Activated T-cell treated with anti-CD3 and anti-CD28 coated beads for 1 hour (primary cell): ENCODE data around the gene CDH13.

ENCODE experiments used
- DNase-seq: peaks from one replicate; pipeline ENCODE4 v3.0.0-alpha.2; 2020; ENCODE audit warnings: low read depth

CDH13 gene

DNA sequence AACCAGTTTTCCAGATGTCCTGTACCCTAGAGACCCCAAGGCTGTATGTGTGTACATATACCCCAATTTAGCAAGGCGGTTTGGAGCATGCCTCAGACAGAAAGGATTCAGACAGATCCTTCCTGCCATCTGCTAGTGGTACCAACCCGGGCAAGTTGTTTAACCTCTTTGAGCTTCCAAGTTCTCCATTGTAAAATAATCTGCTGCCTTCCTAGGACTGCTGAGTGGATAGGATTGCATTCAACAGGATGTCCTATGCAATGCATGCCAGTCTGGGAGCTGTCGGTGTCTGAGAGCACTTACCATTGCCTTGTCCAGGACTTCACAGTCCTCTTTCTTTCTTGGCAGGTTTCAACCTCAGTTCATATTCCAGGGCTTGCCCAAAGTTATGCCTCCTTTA lies 1.9 kb downstream of the CDH13 start:
- no peak for DNase-seq

DNA sequence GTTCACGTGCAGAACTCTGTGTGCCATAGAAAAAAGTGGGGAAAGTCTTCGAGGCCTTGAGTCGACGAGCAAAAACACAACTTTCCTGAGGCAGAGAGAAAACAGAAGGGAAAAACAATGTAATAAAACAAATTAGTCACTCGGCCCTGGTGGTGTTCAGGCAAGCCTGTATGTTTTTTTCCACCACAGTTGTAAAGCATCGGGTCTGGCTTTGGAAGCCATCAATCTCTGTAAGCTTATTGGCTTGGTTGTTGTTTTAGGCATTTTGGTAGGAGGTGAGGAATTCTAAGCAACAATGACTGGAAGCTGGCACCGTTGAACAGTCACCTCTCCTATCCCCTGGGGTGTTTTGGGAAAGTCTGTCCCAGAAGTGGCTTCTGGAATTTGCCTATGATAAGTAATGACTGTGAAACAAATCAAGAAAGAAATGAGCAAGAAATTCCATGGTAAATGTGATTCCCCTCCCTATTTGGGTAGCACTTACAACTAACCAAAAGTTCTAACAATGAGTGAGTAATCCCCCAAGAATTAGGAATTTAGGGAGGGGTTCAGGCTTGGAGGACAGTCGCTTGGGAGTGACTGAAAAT lies 2.8 kb downstream of the CDH13 start:
- DNase-seq: no peak

DNA sequence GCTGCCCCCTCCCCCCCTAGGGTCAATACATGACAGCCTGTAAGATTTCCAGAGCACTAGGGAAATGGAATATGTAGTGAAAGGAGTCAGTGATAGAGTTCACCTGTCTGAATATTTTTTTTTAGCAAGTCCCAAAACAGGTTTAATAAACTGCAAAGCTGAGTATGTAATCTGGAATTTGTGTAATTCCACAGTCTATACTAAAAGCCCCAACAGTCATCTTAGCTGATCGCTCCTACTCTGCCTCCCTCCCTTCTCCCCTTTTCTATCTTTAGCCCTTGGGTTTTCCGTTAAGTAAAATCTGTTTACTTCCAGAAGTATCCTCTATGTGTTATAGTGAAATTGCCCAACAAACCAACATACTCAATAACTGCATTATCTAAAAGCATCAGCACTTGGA lies 3.5 kb downstream of the CDH13 start:
- no peak for DNase-seq

DNA sequence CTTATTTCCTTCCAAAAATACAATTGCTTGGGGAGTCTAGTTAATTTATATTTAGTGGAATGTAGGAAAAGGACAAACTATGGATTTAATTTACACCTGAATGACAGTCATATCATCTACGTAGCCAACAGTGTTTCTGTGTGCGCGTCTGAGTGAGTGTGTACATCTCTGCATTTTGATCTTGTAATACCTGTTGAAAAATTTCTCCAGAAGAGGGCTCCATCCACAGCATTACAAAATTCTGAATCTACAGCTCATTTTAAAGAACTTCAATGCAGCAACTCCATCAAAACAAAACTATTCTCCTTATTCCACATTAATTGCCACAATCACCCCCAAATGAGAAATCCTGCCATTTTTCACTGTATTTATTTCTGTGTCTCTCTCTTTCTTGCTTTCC lies 3.9 kb downstream of the CDH13 start:
- DNase-seq: no peak

DNA sequence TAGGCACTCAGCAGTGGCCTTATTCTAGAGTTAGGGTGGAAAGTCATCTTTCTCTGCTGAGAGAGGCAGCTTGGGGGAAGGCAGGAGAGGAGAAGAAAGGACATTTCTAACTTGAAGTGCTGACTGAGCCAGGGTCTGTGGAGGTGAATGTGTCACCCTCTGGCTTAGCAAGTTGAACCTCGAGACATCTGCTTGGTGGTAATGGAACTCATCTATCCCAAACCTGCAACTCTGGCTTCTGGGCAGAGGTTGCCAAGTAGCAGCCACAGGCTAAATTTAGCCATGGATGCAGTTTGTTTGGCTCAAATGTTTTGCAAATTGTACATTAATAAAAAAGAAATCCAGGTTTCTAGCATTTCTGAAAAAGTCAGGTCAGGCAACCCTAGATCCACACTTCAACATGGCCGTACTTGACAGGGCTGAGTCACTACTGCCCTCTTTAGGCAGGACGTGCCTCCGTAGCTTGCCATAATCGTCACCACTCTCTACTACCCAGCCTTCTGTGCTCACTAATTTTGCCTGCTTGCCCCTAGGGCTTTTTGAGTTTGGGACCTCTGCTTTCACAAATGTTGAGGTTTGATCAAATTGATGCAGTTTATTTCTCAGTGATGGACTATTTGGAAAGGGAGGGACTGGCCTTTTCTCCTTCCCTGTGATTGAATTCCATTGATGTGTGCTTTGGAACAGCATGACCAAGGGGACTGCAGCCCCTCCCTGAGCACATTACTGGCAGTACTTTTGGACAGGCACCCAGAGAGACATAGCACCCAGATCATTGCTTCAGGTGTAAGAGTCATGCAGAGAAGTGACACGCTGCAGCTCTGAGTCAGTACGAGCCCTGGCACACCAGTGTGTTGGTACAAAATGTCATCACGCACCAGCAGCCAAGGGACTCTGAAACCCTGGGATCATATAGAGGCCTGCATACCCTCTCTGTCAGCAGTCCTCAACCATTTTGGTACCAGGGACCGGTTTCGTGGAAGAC lies 5.2 kb downstream of the CDH13 start:
- DNase-seq: no peak

DNA sequence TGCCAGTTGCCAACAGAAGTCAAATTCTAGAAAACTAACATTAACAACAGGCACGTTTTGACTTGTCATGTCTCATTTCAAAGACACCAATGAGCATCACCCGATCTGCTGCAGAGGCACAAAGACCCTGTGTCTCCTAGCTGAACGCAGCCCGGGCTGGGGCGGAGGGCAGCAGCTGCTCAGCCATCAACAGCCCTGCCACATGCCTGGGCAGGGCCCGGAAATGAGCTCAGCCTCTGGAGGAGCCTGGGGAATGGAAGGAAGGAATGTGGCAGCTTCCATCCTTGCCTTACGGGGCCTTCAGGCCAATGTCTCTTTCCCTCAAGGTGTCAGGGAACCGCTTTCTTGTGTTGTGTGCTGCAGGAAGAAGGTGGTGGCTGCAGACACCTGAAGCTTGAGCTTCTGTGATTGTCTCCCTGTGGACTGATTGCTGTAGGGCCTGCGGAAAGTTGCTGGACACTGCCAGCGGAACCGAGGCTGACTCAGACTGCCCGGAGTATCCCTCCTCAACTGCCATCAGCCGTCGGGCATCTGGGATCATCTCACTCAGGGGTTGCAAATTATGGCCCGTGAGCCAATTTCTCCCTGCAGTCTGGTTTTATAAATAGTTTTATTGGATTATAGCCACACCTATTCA lies 7.3 kb downstream of the CDH13 start:
- DNase-seq: no peak

DNA sequence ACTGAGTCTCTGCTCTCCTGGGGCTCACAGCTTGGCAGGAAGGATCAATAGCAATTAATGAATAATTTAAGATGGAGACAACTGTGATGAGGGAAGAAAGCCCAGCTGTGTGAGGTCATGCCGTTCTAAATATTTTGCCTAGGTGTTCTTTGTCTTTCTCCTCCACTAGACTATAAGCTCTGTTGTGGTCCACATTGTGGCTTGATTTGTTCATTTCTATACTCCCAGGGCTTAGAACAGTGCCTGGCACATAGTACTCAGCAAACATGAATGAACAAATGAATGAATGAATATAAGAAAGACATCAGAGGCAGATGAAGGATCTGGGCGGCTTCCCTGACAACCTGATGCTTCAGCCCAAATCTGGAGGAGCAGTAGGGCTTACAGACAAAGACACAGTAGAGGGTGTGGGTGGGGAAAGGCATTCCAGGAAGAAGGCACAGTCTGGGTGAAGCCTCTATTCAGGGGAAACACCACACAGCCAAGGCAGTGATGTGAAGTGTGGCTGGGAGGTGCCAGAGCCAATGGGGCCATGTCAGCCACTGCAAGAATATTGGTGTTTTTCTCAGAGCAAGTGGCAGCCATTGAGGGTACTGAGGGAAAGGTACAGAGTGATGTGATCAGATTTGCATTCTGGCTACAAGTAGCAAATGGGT lies 8.3 kb downstream of the CDH13 start:
- no peak for DNase-seq

DNA sequence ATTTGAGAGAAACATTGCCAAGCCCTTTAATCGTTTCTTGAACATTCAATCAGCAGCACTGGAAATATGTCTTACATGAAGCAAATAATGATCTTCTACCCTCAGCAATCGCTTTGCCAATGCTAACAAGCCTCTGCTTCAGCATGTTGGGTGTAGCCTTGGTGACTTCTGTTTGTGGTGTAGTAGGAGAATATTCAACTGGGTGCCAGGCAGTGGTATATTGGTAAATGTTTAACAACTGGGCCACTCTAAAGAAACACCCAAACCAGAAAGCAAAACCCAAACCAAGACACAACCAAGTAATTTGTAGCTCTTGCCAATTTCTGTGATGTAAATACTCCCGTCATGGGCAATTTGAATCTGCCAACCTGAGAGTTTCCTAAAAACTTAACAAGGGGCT lies 9.7 kb downstream of the CDH13 start:
- no peak for DNase-seq

DNA sequence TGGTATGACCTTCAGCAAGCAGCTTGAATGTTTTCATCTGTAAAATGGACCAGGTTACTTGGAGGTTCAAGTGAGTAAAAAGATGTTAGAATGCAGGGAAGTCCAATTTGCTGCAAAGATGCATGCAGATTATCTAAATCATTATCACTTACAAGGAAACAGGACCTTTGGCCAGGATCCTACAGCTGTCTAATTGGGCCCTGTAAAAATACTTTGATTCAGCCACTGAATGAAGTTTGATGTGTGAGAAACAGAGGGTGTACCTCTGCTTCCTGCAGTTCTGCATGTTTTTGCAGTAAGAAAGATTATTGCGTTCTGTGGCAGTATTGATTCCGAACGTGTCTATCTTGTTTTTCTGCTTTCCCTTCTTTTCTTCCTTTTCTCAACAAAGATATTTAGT lies 10.2 kb downstream of the CDH13 start:
- DNase-seq: no peak

DNA sequence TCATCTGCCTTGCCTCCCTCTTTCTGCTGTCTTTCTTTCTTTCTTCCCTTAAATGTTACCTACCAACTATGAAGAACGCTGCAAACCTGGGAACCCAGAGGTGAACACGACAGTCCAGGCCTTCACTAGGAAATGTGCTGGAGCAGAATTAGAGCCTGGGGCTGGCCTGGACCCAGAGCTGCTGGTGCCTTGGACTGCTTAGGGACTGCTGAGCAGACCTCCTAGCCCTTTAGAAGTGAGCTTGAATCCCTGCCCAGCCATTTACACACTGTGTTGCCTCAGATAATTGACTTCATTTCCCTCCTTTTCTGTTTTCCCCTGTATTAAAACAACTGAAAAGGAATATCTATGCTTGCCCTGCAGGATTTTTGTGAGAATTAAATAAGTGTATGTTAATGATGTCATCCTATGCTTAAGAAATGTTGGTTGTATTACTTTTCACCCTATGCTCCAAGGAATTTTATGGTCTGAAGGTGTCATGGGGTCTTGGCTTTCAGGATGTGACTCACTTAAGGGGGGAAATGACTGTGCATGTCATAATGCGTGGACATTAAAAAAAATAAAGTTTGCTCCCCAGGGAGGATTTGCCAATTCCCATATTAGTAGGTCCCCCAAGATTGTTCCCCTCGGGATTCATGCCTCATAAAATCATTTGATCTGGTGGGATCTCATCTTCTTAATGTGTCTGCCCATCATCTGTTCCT lies 11.5 kb downstream of the CDH13 start:
- DNase-seq: no peak

DNA sequence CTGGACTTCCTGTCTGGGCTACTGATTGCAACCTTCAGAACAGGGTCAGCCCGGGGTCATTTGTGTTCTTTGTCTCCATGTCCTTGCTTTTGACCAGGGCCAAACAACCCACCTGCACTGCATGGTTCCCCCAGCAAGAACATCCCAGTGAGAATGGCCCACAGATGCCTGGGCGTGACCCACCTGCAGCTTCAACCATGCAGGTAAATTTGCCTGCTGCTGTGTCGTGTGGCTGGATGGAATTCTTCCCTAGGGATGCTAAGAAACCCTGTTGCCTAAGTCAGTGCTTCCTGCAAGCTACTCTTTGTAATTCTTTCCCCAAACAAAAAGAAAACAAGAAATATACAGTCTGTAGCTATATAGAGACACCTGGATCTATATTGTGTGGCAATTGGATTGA lies 12.5 kb downstream of the CDH13 start:
- DNase-seq: no peak

DNA sequence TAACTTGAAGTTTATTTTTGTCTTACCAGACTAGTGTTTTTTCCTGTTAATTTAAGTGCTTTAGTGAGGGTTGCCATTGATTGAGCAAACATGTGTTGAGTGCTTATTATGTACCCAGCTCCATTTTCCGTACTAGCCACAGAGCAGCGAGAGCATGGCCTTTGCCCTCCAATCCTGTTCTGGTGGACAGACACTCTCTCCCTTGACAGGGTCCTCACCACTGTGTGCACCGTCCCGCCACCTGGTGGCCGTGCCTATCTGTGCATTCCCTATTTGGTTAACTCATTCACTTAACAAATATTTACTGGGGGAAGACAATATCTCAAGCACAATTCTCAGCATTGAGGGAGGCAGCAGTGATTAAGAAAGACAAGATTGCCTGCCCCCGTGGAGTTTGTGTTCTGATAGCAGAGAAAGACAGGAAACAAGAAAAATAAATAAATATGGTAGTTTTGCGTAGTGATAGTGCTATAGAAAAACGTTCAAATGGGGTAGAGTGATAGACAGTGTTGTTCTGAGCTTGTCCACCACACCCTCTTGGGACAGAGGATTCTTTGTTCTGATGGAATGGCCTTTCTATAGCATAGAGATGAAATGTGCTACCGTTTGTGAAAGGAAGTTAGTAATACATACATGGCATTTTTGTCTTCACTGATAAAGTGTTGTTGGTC lies 13.0 kb downstream of the CDH13 start:
- peak; percentile 37 for DNase-seq

DNA sequence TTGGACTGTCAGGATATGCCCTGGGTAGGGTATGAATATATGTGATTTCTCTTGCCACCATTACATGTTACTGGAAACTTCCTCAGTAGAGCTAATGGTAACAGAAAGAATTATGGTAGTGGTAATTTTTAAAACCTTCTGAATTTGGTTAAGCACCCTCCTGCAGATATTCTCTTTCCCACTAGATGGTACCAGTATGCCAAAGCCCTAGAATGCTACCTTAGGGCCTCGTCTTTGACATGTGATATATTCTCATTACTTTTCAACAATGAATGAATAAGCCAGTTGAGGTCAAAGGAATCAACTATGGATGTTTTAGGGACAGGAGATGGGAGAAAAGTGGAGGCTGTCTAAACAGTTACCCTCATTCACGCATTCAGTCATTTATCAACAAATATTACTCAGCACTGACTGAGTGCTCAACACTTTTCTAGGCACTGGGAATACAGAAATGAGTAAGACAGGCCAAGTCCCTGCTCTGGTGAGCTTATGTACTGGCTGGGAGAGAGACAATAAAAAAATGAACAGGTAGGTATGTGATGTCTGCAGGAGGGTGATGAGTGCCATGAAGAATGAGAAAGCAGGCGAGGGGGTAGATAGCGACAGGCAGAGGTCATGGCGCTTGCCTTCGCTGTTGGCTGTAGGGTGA lies 14.7 kb downstream of the CDH13 start:
- no peak for DNase-seq

DNA sequence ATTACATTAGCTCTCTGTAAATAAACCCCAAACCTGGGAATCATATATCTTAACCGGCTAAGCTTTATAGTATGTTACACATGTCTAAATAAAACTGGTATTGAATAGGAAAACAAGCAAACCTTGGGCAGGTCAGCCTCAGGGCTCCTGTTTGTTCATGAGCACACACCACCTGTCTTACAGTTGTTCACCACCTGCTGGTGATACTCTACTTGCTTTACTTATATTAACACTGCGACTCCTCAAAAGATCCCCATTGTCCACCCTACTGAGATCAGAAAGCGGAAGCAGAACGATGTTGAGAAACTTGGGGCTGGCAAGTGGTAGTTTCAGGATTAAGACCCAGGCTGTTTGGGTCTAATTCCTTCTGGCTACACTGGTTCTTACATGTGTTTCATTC lies 16.4 kb downstream of the CDH13 start:
- no peak for DNase-seq

DNA sequence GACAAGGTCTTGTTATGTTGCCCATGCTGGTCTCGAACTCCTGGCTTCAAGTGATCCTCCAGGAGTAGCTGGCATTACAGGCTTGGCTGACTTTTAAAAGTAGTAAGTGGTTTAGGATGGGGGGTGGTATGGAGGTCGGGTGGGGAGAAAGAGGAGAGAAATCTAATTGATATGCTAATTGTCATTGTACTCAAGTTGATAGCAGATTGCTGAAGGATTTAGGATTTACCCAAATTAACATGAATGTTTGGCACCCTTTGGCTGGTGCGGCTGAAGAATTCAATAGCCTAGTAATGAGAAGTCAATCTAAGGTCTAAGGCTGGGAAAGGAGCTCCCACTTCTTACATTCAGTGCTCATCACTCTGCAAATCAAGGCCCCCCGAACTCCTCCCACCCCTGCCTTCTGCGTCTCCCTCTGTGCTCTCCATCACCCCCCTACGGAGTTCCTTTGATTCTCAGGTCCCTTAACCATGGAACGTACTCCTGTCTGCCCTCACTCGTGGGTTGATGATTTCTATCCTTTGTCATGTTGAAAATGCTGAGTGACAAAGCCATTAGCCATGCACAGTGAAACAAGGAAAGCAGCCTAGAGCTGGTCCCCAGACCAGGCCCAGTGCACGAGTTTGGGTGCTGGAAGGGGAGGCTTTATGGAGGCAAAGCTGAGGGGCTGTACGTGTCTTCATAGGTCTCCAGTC lies 17.3 kb downstream of the CDH13 start:
- DNase-seq: no peak

DNA sequence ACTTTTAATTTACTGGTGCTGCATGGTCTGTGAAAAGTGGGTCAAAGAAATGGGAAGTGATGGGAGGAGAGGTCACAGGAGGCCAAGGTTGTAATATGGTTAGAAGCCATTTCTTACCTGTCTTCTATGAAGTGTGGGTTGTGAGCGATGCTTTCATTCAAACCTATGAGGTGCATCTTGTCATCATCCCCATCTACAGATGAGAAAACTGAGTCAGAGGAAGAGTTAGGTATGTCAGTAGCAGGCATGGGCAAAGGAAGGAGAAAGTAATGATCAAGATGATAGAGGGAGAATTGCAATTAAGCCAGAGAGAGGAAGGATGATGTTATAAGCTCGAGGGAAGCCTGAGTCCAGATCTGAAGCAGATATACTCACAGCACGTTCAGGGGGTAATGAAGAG lies 19.7 kb downstream of the CDH13 start:
- no peak for DNase-seq

DNA sequence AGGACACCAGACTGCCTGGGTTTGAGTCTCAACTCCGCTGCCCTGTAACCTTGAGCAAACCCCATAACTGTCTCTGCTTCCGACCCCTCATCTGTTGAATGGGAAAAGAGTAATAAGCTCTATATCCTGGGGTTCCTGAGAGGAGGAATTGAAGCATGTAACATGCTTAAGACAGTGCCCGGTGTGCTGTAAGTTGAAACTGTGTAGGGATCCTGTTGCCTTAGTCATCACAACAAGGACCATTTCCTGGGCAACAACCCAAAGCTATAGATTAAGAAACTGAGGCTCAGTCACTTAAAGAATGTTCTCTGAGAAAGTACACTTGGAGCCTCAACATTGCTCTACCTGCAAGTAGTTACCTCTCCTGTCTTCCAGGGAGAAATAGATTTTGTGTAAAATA lies 23.0 kb downstream of the CDH13 start:
- DNase-seq: no peak

DNA sequence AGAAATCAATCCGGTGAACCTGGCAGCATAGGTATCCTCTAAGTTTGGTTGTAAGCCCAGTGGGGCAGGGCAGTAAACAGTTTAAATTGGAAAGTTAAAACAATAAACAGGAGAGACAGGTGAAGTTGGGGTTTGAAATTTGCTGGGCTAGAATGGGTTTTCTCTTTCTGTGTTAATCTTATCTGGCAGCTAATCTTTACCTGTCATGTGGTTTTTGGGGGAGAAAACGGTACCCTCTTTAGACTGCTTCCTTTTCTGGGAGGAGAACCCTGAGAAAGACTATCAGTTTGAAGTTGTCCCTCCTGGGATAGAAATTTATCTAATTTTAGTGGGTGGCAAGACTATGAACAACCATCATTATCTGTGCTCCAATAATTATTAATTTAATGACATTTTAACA lies 24.0 kb downstream of the CDH13 start:
- no peak for DNase-seq

DNA sequence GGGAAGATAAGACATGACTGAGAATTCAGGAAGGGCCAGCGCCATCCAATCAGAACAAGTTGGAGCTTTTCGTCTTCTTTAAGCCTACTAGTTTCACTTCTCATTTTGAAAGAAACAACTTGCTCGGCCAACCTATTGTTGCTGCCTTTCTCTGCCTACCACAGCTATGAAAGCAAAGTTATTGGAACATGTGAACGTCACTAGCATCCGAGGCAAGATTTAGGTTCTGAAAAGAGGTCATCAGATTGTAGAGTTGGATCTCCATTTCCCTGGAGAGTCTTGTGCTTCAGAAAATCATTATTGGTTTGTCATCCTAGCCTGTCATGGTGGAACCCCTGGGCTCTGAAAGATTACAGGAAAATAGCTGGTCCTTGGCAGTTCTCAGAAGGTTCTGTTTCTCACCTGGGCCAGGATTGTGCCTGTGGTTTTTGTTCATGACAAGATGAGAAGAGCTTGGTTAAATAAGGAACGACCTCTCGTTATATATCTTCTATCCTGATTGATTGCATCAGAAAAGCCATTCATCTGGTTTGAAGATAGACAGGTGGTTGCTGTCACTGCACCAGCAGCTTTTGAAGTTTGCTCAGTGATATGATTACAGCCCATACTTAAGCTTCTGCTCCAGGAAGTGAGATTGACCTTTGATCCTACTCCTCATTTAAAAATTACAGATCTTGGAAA lies 25.3 kb downstream of the CDH13 start:
- no peak for DNase-seq

DNA sequence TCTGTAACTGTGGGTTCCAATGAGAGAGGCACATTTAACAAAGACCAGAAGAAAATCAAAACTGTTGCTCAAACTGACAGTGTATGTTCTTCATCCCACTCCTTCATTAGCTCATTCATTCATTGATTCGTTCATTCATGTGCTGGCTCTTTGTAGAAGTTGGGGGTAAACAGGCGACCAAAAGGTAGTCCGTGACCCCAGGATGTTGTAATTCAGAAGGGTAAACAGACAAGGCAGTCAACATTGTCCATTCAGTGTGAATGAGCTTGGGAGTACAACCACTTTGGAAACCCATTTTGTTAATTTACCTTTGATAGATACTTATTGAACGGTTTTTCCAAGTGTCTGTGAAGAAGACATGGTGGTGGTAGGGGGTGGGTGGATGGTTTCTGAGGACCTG lies 26.1 kb downstream of the CDH13 start:
- no peak for DNase-seq
